ENCODE results near the gene SMARCAL1. TPM values are rescaled to one million over a fixed set of nuclear protein-coding genes. Genes with fewer than 3 reads are reported as not detected.

SMARCAL1 gene
- total RNA-seq, 1 experiment from 2014 or later: 40.5 TPM

DNA sequence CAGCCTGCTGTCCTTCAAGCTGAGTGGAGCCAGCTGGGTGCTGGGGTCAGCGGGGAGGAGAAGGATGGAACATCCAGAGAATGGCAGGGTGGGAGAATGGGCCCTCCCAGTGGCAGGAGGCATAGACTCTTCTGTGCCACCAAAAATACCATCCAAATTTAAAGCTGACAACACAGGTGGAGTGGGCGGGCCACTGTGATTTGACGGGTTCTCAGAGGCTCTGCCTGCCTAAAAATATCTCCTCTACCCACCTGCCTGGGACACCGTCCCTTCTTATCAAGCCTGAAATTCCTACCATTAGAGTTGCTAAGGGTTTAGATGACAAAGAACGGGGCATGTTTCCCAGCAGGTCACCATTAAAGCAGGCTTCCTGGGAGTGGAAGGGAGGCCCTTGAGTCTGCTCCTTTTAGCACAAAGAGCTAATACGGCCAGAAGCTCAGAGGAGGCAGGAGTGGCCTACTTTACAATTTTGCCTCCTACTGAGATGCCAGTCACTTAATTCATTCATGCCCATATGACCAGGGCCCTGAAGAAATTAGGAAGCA lies 20.2 kb upstream of the SMARCAL1 start:
- H3F3A ChIP-seq (ENCODE audit: insufficient read depth, low read depth): no peaks in the 10 kb centered on the region
- peaks cover 3% of the 10 kb centered on the region; the same call in 1 of the 2 replicates for H3K9me2 ChIP-seq (ENCODE audit: insufficient read depth)
- intact Hi-C loops (cut with micrococcal nuclease; ENCODE audit: unreplicated experiment): no loop called here
- no peak overlapping the region for H3K27ac ChIP-seq
- peaks cover 12% of the 10 kb centered on the region for H3K4me1 ChIP-seq (replicated peaks; ENCODE audit: insufficient read depth)
- no peaks in the 10 kb centered on the region for H4K20me1 ChIP-seq (ENCODE audit: insufficient read depth)
- POLR2A ChIA-PET (ENCODE audit: unreplicated experiment): no interaction called here
- H2AFZ ChIP-seq: no peak overlapping the region
- no peak overlapping the region for H3K4me2 ChIP-seq
- no peak for DNase-seq
- BruUV-seq (replicated peaks): no TSS peak
- no peaks in the 10 kb centered on the region for H3K79me2 ChIP-seq (ENCODE audit: low read depth)
- CTCF ChIA-PET: no interaction called here
- H3K4me3 ChIP-seq: no peak overlapping the region
- H3K36me3 ChIP-seq (ENCODE audit: low read depth): no peaks in the 10 kb centered on the region
- TF ChIP-seq EZH2 (IDR thresholded peaks at IDR 0.05; ENCODE audit: low read depth): no peak
- TF ChIP-seq, protein P1, sequence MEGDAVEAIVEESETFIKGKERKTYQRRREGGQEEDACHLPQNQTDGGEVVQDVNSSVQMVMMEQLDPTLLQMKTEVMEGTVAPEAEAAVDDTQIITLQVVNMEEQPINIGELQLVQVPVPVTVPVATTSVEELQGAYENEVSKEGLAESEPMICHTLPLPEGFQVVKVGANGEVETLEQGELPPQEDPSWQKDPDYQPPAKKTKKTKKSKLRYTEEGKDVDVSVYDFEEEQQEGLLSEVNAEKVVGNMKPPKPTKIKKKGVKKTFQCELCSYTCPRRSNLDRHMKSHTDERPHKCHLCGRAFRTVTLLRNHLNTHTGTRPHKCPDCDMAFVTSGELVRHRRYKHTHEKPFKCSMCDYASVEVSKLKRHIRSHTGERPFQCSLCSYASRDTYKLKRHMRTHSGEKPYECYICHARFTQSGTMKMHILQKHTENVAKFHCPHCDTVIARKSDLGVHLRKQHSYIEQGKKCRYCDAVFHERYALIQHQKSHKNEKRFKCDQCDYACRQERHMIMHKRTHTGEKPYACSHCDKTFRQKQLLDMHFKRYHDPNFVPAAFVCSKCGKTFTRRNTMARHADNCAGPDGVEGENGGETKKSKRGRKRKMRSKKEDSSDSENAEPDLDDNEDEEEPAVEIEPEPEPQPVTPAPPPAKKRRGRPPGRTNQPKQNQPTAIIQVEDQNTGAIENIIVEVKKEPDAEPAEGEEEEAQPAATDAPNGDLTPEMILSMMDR (conservative IDR thresholded peaks at IDR 0.05): no peak
- H3K27me3 ChIP-seq (ENCODE audit: insufficient read depth, low read depth): no peaks in the 10 kb centered on the region
- no peaks in the 10 kb centered on the region for H3K9me3 ChIP-seq (ENCODE audit: insufficient read depth, low read depth)

DNA sequence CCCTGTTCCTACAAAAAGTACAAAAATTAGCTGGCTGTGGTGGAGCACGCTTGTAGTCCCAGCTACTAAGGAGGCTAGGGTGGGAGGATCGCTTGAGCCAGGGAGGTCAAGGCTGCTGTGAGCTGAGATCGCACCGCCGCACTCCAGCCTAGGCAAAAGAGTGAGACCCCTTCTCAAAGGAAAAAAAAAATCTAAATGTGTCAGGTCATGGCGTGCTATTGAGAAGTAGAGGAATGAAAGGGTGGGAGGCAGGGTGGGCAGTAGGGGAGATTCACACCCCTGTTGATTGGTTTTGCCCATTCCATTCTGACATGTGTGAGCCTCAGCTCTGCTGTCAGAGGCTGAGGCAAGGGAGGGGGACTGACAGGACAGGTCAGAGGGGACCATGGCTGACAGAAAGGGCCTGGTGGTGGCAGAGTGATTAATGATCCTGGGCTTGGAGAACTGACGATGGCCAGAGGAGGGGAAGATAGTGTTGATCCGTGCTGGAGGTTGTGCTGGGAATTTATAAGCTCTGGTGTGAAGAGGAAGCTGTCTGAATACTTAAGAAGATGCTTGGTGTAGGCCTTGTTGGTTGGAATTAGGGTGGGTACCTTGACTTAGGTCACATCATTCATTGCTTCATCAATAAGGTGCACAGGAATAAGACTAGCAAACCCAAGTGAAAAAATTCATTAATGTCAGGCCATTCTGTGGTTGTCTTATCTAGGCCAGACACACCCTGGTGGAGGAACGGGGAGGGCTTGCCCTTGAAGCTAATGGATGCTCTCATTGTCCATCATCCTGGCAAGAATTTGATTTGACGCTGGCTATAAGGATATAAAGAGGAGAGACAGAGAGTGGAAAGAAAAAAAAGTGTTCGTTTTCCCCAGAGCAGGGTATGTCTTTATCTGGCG lies 19.1 kb upstream of the SMARCAL1 start:
- no peaks in the 10 kb centered on the region for H3K27me3 ChIP-seq (ENCODE audit: insufficient read depth, low read depth)
- peaks cover 7% of the 10 kb centered on the region for H3K4me1 ChIP-seq (replicated peaks; ENCODE audit: insufficient read depth)
- H3K36me3 ChIP-seq (ENCODE audit: low read depth): no peaks in the 10 kb centered on the region
- TF ChIP-seq, protein P1 (conservative IDR thresholded peaks at IDR 0.05): no peak
- TF ChIP-seq EZH2 (IDR thresholded peaks at IDR 0.05; ENCODE audit: low read depth): no peak
- H2AFZ ChIP-seq: no peak overlapping the region
- BruUV-seq (replicated peaks): no TSS peak
- ChIA-PET CTCF (no interaction called here), POLR2A (ENCODE audit: unreplicated experiment) (no interaction called here)
- no peak overlapping the region for H3K27ac ChIP-seq
- no peak overlapping the region for H3K4me3 ChIP-seq
- H3K9me2 ChIP-seq (ENCODE audit: insufficient read depth): no peaks in the 10 kb centered on the region
- H4K20me1 ChIP-seq (ENCODE audit: insufficient read depth): no peaks in the 10 kb centered on the region
- intact Hi-C loops (cut with micrococcal nuclease; ENCODE audit: unreplicated experiment): no loop called here
- H3F3A ChIP-seq (ENCODE audit: insufficient read depth, low read depth): no peaks in the 10 kb centered on the region
- no peaks in the 10 kb centered on the region for H3K9me3 ChIP-seq (ENCODE audit: insufficient read depth, low read depth)
- DNase-seq: no peak
- H3K79me2 ChIP-seq (ENCODE audit: low read depth): no peaks in the 10 kb centered on the region
- no peak overlapping the region for H3K4me2 ChIP-seq

DNA sequence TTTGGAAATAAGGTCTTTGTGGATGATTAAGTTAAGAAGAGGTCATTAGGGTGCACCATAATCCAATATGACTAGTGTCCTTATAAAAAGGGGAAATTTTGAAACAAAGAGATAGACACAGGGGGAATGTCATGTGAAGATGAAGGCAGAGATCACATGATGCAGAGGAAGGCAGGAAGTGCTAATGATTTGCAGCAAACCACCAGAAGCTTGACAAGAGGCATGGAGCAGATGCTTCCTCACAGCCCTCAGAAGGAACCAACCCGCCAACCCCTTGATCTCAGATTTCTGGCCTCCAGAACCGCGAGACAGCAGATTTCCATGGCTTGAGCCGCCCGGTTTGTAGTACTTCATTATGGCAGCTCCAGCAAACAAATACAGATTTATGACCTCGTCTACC lies 17.4 kb upstream of the SMARCAL1 start:
- no peak for TF ChIP-seq EZH2 (IDR thresholded peaks at IDR 0.05; ENCODE audit: low read depth)
- TF ChIP-seq, protein P1 (conservative IDR thresholded peaks at IDR 0.05): no peak
- H3K27me3 ChIP-seq (ENCODE audit: insufficient read depth, low read depth): no peaks in the 10 kb centered on the region
- no peaks in the 10 kb centered on the region for H4K20me1 ChIP-seq (ENCODE audit: insufficient read depth)
- intact Hi-C loops (cut with micrococcal nuclease; ENCODE audit: unreplicated experiment): no loop called here
- H3K4me3 ChIP-seq: no peak overlapping the region
- no peaks in the 10 kb centered on the region for H3K79me2 ChIP-seq (ENCODE audit: low read depth)
- CTCF ChIA-PET: no interaction called here
- H3K9me2 ChIP-seq (ENCODE audit: insufficient read depth): no peaks in the 10 kb centered on the region
- no peak overlapping the region for H3K4me2 ChIP-seq
- POLR2A ChIA-PET (ENCODE audit: unreplicated experiment): no interaction called here
- no peaks in the 10 kb centered on the region for H3K9me3 ChIP-seq (ENCODE audit: insufficient read depth, low read depth)
- no peak overlapping the region for H2AFZ ChIP-seq
- H3K4me1 ChIP-seq (replicated peaks; ENCODE audit: insufficient read depth): no peaks in the 10 kb centered on the region
- no peak overlapping the region for H3K27ac ChIP-seq
- H3K36me3 ChIP-seq (ENCODE audit: low read depth): no peaks in the 10 kb centered on the region
- no TSS peak for BruUV-seq (replicated peaks)
- DNase-seq: no peak
- no peaks in the 10 kb centered on the region for H3F3A ChIP-seq (ENCODE audit: insufficient read depth, low read depth)

Measured in PC-9 (cell line).